Urinary bladder (tissue), 4 donors: ENCODE data around the gene TANC1. TPM values are rescaled to one million over a fixed set of nuclear protein-coding genes. Genes with fewer than 3 reads are reported as not detected.

ENCODE experiments used
- DNase-seq: peaks from one replicate; pipeline ENCODE4 v3.0.0-alpha.2; 2015; ENCODE audit errors: extremely low spot score
- H3K27ac ChIP-seq: one replicate; pipeline ENCODE4 v1.5.1; 2013; ENCODE audit warnings: low read depth, mild to moderate bottlenecking, moderate library complexity
- H3K36me3 ChIP-seq: one replicate; pipeline ENCODE4 v1.6.1; 2013; ENCODE audit warnings: mild to moderate bottlenecking, moderate library complexity; ENCODE audit not compliant: insufficient read depth
- H3K4me1 ChIP-seq: one replicate; pipeline ENCODE4 v1.6.1; 2013; ENCODE audit warnings: mild to moderate bottlenecking, moderate library complexity; ENCODE audit not compliant: insufficient read depth
- H3K4me3 ChIP-seq: one replicate; pipeline ENCODE4 v1.5.1; 2013; ENCODE audit warnings: low read depth, low read length
- WGBS: extraction: QIAGEN DNeasy Blood & Tissue Kit; methylation state at CpG from one replicate; pipeline ENCODE4 v1.1.7; 2013; 5-methylcytosine and 5-hydroxymethylcytosine counted together
- polyA plus RNA-seq: library from polyadenylated mRNA; stranded (reverse); fragments of 200-250 nt; gene quantifications from one replicate; pipeline ENCODE4 v1.2.3, GENCODE V29; 2013
- total RNA-seq: library from RNA; depleted of rRNA; stranded (reverse); fragments of >200 nt; gene quantifications from one replicate; pipeline ENCODE4 v1.2.3, GENCODE V29; 2014
- donor health status: healthy with polysubstance abuse.
- donor health status: healthy.

Gene TANC1
- 47.5 TPM for total RNA-seq
- 18.4 TPM for polyA plus RNA-seq

DNA sequence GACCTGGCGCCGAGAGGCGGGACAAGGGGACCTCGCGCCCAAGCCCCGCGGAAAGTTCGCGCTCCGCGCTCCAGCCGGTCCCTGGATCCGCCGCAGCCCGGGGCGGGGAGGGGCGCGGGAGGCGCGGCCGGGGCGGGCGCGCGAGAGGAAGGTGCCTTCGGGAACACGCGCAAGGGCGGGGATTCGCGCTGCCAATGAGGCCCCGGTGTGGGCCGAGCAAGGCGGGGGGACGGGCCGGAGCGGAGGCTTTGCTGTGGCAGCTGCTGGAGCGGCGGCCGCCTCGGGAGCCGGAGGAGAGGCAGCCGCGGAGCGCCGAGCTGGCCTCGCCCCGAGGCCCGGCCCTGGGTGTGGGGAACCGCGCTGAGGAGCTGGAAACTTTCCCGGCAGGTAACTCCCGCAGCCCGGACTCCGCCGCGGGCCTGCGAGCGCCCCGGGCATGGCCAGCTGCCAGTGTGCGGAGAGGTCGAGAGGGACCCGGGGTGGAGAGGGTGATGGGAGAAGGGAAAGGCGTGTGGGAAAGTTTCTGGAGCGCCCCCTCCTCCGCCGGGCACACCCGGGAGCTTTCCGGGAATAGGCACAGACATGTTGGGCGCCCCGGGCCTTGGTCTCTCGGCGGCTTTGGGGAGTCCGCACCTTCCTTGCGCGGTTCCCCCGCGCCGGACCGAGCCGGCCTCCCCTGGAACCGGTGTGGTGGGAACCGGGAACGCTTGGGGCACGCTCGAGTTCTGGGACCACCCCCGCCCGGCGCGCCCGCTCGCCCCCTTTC lies at the start of gene TANC1:
TANC1 (plus strand) TSS at position 245 of the 766 bp plus-strand sequence. CDS start 97,271 bp downstream, outside the sequence.
- under 1% methylated on average over 92 of the region's 92 CpGs for WGBS
- DNase-seq = peak; percentile 70
- H3K4me3 ChIP-seq = peak within 1 kb of the TSS; percentile 92
- no peaks in the 10 kb centered on the region for H3K36me3 ChIP-seq
- H3K4me1 ChIP-seq = no peaks in the 10 kb centered on the region
- H3K27ac ChIP-seq = peak within 1 kb of the TSS; percentile 82

DNA sequence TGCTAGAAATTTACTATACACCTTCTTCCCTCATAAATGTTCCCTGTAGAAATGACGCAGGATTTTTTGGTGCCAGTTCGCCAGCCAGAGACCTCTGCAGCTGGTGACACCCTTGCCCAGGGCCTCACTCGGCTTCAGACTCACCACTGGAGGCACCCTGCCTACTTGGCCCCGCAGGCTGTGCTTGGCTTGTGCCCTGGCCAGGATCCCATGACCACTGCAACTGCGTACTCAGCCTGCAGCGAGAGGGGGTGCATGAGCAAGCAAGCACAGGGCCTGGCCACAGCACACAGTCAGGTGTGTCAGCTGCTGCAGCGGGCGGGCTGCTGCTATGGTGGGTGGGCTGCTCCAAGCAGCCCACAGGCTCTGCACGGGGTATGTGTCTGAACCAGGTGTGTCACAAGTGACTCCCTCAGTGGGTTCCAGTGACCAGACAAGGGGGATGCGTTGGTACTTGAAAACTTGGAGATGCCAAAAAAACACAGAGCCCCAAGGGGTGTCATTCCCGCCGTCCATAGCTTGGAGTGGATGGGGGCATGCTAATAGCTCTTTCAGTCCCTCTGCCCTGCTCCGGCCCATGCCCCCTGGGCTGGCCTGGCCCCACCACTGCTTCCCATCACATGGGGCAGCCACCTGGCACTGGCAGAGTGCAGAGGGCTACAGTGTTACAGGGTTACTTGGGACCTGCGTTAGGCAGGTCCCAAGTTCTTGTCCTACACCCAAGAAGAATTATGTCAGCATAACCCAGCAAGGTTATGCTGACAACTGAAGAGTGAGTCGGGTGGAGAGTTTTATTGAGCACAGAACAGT lies 46.6 kb upstream of the TANC1 start:
- no peak for DNase-seq
- Histone ChIP-seq H3K36me3 (no peaks in the 10 kb centered on the region), H3K4me1 (peaks cover 3% of the 10 kb centered on the region), H3K27ac (no peak overlapping the region), H3K4me3 (no peak overlapping the region)
- 88% methylated on average over 15 of the region's 15 CpGs for WGBS

DNA sequence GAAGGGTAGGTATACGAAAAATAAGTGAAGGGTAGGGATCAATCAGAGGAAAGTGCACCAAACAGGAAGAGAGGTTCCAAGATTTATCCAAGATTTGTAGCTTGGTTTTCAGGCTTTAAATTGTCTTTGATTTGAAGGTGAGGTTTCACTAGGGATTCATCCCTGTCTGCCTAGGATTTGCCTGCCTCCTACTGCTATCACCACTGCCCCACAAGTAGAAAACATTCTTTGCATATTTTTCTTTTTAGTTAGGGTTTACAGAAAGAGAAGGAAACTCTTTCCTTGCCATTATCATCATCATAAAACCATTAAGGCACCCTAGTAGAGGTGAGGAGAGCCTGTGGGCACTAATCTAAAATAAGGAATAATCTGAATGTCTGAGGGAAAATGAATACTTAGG lies 45.8 kb upstream of the TANC1 start:
- 80% methylated on average over 1 of the region's 1 CpG for whole genome bisulfite sequencing
- Histone ChIP-seq H3K4me1 (peaks cover 3% of the 10 kb centered on the region), H3K36me3 (no peaks in the 10 kb centered on the region), H3K27ac (no peak overlapping the region), H3K4me3 (no peak overlapping the region)
- DNase-seq = no peak

DNA sequence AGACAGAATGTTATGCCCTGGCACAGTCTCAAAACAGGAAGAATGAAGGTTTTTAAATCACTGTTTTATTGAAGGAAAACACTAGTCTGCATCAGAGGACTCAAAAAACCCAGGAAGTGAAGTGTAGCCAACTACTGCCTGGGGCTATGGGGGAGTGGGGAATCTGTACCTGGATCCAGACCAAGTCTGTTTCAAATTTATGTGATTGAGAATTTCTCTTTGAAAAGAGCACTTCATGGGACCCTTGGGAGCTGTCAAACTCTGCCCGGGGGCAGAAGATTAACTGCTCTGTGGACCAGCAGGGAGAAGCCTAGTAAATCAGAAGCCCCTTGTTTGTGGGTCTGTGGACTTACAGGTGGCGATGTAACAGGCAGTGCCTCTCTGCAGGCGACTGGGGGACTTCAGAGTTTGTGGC lies 45.3 kb upstream of the TANC1 start:
- no peak overlapping the region for H3K27ac ChIP-seq
- DNase-seq = peak; percentile 14
- H3K36me3 ChIP-seq = no peaks in the 10 kb centered on the region
- 46% methylated on average over 3 of the region's 3 CpGs for WGBS
- peaks cover 3% of the 10 kb centered on the region for H3K4me1 ChIP-seq
- H3K4me3 ChIP-seq = no peak overlapping the region

DNA sequence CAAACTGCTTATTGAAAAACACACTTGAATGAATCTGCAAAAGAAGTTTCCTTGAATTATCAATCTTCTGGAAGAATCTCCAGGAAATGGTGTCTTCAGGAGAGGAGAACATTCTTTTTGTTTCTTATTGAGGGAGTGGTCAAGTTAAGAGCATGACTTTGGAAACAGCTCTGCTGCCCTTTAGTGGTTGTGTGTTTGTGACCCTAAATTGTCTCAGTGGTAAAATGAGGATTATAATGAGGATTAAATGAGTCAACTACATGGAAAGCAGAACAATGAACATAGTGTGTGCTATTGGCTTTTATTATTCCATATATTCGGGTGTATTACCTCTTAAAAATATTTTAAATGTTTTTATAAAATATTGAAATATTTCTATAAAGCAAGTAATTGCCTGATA lies 44.8 kb upstream of the TANC1 start:
- H3K4me3 ChIP-seq = no peak overlapping the region
- H3K4me1 ChIP-seq = peaks cover 3% of the 10 kb centered on the region
- WGBS = 70% methylated on average over 1 of the region's 1 CpG
- no peak for DNase-seq
- no peaks in the 10 kb centered on the region for H3K36me3 ChIP-seq
- no peak overlapping the region for H3K27ac ChIP-seq

DNA sequence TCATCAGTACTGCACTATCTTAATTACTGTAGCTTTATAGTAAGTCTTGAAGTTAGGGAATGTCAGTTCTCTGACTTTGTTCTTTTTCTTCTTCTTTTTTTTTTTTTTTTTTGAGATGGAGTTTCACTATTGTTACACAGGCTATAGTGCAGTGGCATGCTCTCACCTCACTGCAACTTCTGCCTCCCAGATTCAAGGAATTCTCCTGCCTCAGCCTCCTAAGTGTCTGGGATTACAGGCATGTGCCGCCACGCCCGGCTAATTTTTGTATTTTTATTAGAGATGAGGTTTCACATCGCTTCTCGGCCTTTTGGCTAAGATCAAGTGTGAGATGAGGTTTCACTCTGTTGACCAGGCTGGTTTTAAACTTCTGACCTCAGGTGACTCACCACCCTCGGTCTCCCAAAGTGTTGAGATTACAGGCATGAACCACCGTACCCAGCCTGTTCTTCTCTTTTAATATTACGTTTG lies 41.9 kb upstream of the TANC1 start:
- 77% methylated on average over 6 of the region's 8 CpGs for WGBS
- Histone ChIP-seq H3K4me1 (peaks cover 3% of the 10 kb centered on the region), H3K4me3 (no peak overlapping the region), H3K27ac (no peak overlapping the region), H3K36me3 (no peaks in the 10 kb centered on the region)
- no peak for DNase-seq

DNA sequence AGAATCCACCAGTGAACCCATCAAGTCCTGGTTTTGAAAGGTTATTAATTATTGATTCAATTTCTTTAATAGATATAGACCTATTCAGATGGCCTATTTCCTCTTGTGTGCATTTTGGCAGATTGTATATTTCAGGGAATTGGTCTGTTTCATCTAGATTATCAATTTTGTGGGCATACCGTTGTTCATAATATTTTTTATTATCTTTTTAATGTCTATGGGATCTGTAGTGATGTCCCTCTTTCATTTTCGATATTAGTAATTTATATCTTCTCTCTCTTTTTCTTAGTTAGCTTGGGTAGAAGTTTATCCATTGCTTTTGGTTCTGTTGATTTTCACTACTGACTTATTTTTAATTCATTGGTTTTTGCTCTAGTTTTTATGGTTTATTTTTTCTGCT lies 39.9 kb upstream of the TANC1 start:
- Histone ChIP-seq H3K4me1 (no peaks in the 10 kb centered on the region), H3K4me3 (no peak overlapping the region), H3K36me3 (no peaks in the 10 kb centered on the region), H3K27ac (no peak overlapping the region)
- DNase-seq = no peak
- WGBS = 95% methylated on average over 2 of the region's 2 CpGs

DNA sequence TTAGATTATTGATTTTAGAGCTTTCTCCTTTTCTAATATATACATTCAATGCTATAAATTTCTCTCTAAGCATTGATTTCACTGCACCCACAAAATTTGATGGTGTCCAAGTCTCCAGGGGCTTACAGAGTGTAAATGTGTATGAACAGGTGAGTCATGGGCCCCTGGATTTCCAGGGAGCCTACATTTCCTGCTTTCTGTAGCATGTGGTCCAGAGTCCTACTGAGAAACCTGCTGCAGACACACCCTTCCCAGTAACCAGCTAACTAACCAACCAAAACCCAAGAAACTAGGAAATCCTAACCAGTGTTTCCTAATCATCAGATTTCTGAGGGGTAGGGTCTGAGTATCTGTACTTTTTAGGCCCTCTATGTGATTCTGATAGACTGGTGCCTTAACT lies 39.5 kb upstream of the TANC1 start:
- Histone ChIP-seq H3K36me3 (no peaks in the 10 kb centered on the region), H3K4me1 (no peaks in the 10 kb centered on the region), H3K4me3 (no peak overlapping the region), H3K27ac (no peak overlapping the region)
- DNase-seq = no peak

DNA sequence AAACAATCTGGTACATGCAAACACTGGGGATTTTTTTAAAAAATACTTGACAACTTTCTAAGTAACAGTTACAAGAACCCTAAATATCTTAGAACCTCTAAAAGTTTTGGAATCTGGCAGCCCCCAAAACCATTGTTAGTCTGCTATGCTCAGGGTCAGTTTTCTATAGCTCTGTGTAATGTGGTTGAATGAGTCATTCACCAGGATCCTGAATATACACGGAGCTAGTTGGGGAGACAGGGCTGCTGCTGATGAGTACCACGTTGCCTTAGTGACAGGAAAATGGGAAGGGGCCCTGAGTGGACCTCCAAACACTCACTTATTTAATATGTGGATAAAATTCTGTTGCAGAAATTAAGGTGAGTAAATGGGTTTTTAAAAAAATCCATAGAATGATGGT lies 36.9 kb upstream of the TANC1 start:
- WGBS = 24% methylated on average over 2 of the region's 2 CpGs
- DNase-seq = no peak

DNA sequence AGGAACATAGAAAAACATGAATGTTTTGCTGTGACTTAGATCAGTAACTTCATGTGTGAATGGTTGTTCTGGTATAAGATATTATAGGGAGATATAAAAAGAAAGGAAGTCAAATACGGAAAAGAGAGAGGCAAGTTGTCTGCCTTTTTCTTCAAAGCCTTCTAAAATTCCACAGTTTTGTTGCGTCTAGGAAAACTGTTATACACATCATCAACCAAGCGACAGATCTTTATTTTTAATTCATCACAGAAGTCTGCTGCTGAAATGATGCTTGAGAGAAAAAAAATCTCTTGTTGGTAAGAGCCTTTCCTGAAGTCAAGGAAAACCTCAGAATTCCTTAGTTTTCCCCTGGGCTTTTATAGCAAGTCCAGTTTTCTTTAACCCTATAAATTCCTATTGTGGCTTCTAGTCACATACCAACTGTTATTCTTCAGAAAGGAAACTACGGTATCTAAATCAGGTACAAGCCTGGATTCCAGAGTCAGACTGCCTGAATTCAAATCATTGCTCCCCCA lies 36.3 kb upstream of the TANC1 start:
- no peaks in the 10 kb centered on the region for H3K36me3 ChIP-seq
- H3K4me1 ChIP-seq = no peaks in the 10 kb centered on the region
- DNase-seq = no peak
- H3K4me3 ChIP-seq = no peak overlapping the region
- WGBS = 74% methylated on average over 4 of the region's 4 CpGs
- no peak overlapping the region for H3K27ac ChIP-seq

More for the DNA sequence above, 36.9 kb upstream of the TANC1 start:
- Histone ChIP-seq H3K4me3 (no peak overlapping the region), H3K36me3 (no peaks in the 10 kb centered on the region), H3K4me1 (no peaks in the 10 kb centered on the region), H3K27ac (no peak overlapping the region)

DNA sequence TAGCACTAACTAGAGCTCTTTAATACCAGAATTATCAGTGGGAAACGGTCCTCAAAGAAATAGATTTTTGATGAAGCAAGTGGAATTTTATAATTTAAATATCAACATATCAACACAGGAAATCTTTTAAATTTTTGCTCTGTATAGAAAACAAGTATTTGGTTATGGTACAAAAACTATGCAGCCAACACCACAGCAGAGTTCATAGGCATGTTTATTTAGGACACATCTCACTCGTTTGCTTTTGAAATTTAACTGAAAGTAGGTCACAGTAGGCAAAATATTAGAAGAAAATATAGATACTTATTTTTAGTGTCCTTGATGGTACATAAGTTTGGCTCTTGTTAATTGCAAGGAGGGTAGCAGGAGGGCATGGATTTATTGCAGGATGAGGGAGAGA lies 34.3 kb upstream of the TANC1 start:
- DNase-seq = no peak
- H3K4me1 ChIP-seq = no peaks in the 10 kb centered on the region
- no peak overlapping the region for H3K27ac ChIP-seq
- no peaks in the 10 kb centered on the region for H3K36me3 ChIP-seq
- 65% methylated on average over 2 of the region's 2 CpGs for WGBS
- H3K4me3 ChIP-seq = no peak overlapping the region

DNA sequence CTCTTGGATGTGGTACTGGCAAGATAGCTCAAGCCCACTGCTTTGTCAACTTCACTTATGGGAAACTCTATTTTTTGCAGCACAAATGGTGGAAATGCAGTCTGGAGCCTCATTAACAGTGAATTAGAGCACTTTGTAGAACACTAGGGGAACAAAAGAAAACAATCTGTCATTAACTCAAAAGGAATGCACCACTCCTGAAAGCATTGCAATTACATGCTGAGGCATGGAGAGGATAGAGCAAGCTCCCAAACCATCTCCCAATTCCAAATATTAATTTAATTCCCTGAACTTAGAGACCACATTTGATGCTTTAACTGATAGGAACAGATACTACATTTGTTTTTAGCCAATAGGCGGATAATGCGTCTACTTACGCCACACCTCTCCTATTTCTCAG lies 32.8 kb upstream of the TANC1 start:
- WGBS = 97% methylated on average over 3 of the region's 3 CpGs
- no peak for DNase-seq
- H3K4me3 ChIP-seq = no peak overlapping the region
- H3K36me3 ChIP-seq = no peaks in the 10 kb centered on the region
- no peak overlapping the region for H3K27ac ChIP-seq
- no peaks in the 10 kb centered on the region for H3K4me1 ChIP-seq

DNA sequence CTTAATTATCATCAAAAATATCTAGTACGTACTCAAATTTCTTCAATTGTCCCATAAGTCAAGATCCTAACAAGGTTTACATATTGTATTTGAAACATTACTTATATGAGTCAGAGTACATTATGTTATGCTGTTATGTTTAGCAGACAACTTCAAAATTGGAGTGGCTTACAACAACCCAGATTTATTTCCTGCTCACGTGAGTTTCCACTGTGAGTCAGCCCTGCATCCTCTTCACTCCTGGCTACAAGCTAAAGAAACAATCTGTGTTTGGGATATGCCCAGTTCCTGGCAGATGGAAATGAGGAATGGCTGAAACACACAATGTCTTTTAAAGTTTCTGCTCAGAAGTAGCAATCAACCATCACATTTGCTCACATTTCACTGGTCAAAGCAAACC lies 31.5 kb upstream of the TANC1 start:
- DNase-seq = no peak
- Histone ChIP-seq H3K36me3 (no peaks in the 10 kb centered on the region), H3K27ac (no peak overlapping the region), H3K4me1 (no peaks in the 10 kb centered on the region), H3K4me3 (no peak overlapping the region)
- 68% methylated on average over 2 of the region's 2 CpGs for WGBS

DNA sequence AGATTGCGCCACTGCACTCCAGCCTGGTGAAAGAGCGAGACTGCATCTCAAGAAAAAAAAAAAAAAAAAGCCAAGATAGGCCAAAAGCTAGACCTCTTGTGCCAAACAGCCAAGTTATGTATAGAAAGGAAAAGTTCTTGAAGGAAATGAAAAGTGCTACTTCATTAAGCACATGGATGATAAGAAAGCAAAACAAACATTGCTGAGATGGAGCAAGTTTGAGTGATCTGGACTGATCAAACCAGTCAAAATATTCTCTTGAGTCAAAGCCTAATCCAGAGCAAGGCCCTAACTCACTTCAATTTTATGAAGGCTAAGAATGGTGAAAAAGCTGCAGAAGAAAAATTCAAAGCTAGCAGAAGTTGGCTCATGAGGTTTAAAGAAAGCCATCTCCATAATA lies 28.1 kb upstream of the TANC1 start:
- no peaks in the 10 kb centered on the region for H3K36me3 ChIP-seq
- WGBS = 95% methylated on average over 2 of the region's 2 CpGs
- no peak for DNase-seq
- no peaks in the 10 kb centered on the region for H3K4me1 ChIP-seq
- no peak overlapping the region for H3K4me3 ChIP-seq
- no peak overlapping the region for H3K27ac ChIP-seq
